ENCODE results near the gene PIP4K2C. TPM values are rescaled to one million over a fixed set of nuclear protein-coding genes. Genes with fewer than 3 reads are reported as not detected.
"Not testable (repeated sequence)": the region's sequence is repeated elsewhere in the genome, so short reads cannot be mapped to it uniquely, and the experiment has no call there.

The PIP4K2C gene
- total and polyA plus RNA-seq, 2 experiments from 2014 or later, result 10.8 to 30.6 TPM

GRCh38 chr12:57585156-57585555 is 5.8 kb upstream of the PIP4K2C start (continued):
- no peak for TF ChIP-seq JUNB (IDR thresholded peaks at IDR 0.05; ENCODE audit: unreplicated experiment)
- TF ChIP-seq EZH2 (IDR thresholded peaks at IDR 0.05; ENCODE audit: low read depth, unreplicated experiment), result no peak
- TF ChIP-seq ETS1 (IDR thresholded peaks at IDR 0.05), result no peak
- no peak for TF ChIP-seq ZNF114 (CRISPR knock-in tag; IDR thresholded peaks at IDR 0.05)
- no peak for TF ChIP-seq ZNF331 (CRISPR knock-in tag; IDR thresholded peaks at IDR 0.05; ENCODE audit: low read depth)

GRCh38 chr12:57586128-57586527 is 4.9 kb upstream of the PIP4K2C start:
- peaks cover 16% of the 10 kb centered on the region for H3F3A ChIP-seq (replicated peaks; ENCODE audit: low read depth)
- no peak overlapping the region for H3K27ac ChIP-seq (ENCODE audit: low read depth)
- no peak overlapping the region for H3K4me2 ChIP-seq
- peaks cover 4% of the 10 kb centered on the region; the same call in 1 of the 2 replicates for H3K4me1 ChIP-seq (ENCODE audit: insufficient read depth)
- H3K27me3 ChIP-seq (ENCODE audit: insufficient read depth), result 0 out of 2 replicates have a peak, but pooled peaks cover 8% of the 10 kb centered on the region
- TF ChIP-seq STAT1 (IDR thresholded peaks at IDR 0.05; ENCODE audit: unreplicated experiment) (no peak), JUNB (IDR thresholded peaks at IDR 0.05; ENCODE audit: unreplicated experiment) (no peak), EZH2 (IDR thresholded peaks at IDR 0.05; ENCODE audit: low read depth, unreplicated experiment) (no peak), NANOG (IDR thresholded peaks at IDR 0.05; ENCODE audit: borderline replicate concordance) (no peak)
- peaks cover 8% of the 10 kb centered on the region for H3K36me3 ChIP-seq (ENCODE audit: insufficient read depth)
- H3K4me1 Mint-ChIP-seq, result peaks cover 9% of the 10 kb centered on the region
- H2AFZ ChIP-seq, result no peak overlapping the region
- H4K20me1 ChIP-seq (replicated peaks; ENCODE audit: insufficient read depth), result peaks cover 10% of the 10 kb centered on the region; the same call in 1 of the 2 replicates
- H3K36me3 Mint-ChIP-seq (ENCODE audit: low read depth), result peaks cover 10% of the 10 kb centered on the region
- no peaks in the 10 kb centered on the region for H3K9me3 Mint-ChIP-seq
- H3K4me3 ChIP-seq, result no peak overlapping the region
- H3K4me3 Mint-ChIP-seq, result no peak overlapping the region
- no peaks in the 10 kb centered on the region for H3K9me2 ChIP-seq (ENCODE audit: insufficient read depth)
- peaks cover 3% of the 10 kb centered on the region for H3K27me3 Mint-ChIP-seq (ENCODE audit: insufficient read depth, low read depth, poor library complexity)
- H3K79me2 ChIP-seq (replicated peaks; ENCODE audit: insufficient read depth), result no peaks in the 10 kb centered on the region
- DNase-seq (ENCODE audit: low spot score) (no peak), ATAC-seq (no peak)
- no peak overlapping the region for H3K27ac Mint-ChIP-seq

GRCh38 chr12:57586832-57587429 is 4.1 kb upstream of the PIP4K2C start:
- Histone ChIP-seq H3K4me2 (no peak overlapping the region), H2AFZ (no peak overlapping the region), H3K36me3 (ENCODE audit: insufficient read depth) (peaks cover 8% of the 10 kb centered on the region), H3K4me1 (ENCODE audit: insufficient read depth) (peaks cover 8% of the 10 kb centered on the region), H3F3A (replicated peaks; ENCODE audit: low read depth) (peaks cover 18% of the 10 kb centered on the region), H3K27me3 (ENCODE audit: insufficient read depth) (0 out of 2 replicates have a peak, but pooled peaks cover 8% of the 10 kb centered on the region), H3K79me2 (replicated peaks; ENCODE audit: insufficient read depth) (peaks cover 6% of the 10 kb centered on the region), H3K27ac (ENCODE audit: low read depth) (no peak overlapping the region), H3K4me3 (no peak overlapping the region), H3K9me2 (ENCODE audit: insufficient read depth) (no peaks in the 10 kb centered on the region), H4K20me1 (replicated peaks; ENCODE audit: insufficient read depth) (peaks cover 9% of the 10 kb centered on the region; the same call in 1 of the 2 replicates)
- no peak for ATAC-seq
- Mint-ChIP-seq H3K27me3 (ENCODE audit: insufficient read depth, low read depth, poor library complexity) (peaks cover 6% of the 10 kb centered on the region), H3K36me3 (ENCODE audit: low read depth) (peaks cover 3% of the 10 kb centered on the region; the same call in 1 of the 3 replicates), H3K27ac (no peak overlapping the region), H3K4me1 (peaks cover 11% of the 10 kb centered on the region), H3K9me3 (no peaks in the 10 kb centered on the region), H3K4me3 (no peak overlapping the region)
- TF ChIP-seq EZH2 (IDR thresholded peaks at IDR 0.05; ENCODE audit: low read depth, unreplicated experiment), result no peak
- no peak for TF ChIP-seq ZNF114 (CRISPR knock-in tag; IDR thresholded peaks at IDR 0.05)
- TF ChIP-seq ZNF331 (CRISPR knock-in tag; IDR thresholded peaks at IDR 0.05; ENCODE audit: low read depth), result no peak
- no peak for TF ChIP-seq NANOG (IDR thresholded peaks at IDR 0.05; ENCODE audit: borderline replicate concordance)
- TF ChIP-seq POLR2AphosphoS5 (IDR thresholded peaks at IDR 0.05; ENCODE audit: low read depth), result no peak
- no peak for TF ChIP-seq REST (IDR thresholded peaks at IDR 0.05; ENCODE audit: unreplicated experiment)
- no peak for TF ChIP-seq STAT1 (IDR thresholded peaks at IDR 0.05; ENCODE audit: unreplicated experiment)
- no peak for TF ChIP-seq CTCF (conservative IDR thresholded peaks at IDR 0.05; ENCODE audit: low read depth in 2 of 2)
- no peak for DNase-seq (ENCODE audit: low spot score)

- not testable (repeated sequence) for DNase-seq (ENCODE audit: low spot score); H3K4me3 Mint-ChIP-seq; H3K4me3 ChIP-seq
Observed at GRCh38 chr12:57588951-57589610, 1.9 kb upstream of the PIP4K2C start.

More at GRCh38 chr12:57588951-57589610, 1.9 kb upstream of the PIP4K2C start:
- not testable (repeated sequence) for H3K36me3 ChIP-seq (ENCODE audit: insufficient read depth); H3K36me3 Mint-ChIP-seq (ENCODE audit: low read depth); H3K4me2 ChIP-seq; H3K9me3 Mint-ChIP-seq; ATAC-seq; H3K9me2 ChIP-seq (ENCODE audit: insufficient read depth); H2AFZ ChIP-seq; H3K27me3 ChIP-seq (ENCODE audit: insufficient read depth); H3K27ac Mint-ChIP-seq; H3K27ac ChIP-seq (ENCODE audit: low read depth); H4K20me1 ChIP-seq (replicated peaks; ENCODE audit: insufficient read depth)
- Histone ChIP-seq H3F3A (replicated peaks; ENCODE audit: low read depth) (peaks cover 11% of the 10 kb centered on the region), H3K79me2 (replicated peaks; ENCODE audit: insufficient read depth) (peaks cover 22% of the 10 kb centered on the region), H3K4me1 (ENCODE audit: insufficient read depth) (peaks cover 13% of the 10 kb centered on the region)
- Mint-ChIP-seq H3K4me1 (peaks cover 14% of the 10 kb centered on the region), H3K27me3 (ENCODE audit: insufficient read depth, low read depth, poor library complexity) (peaks cover 15% of the 10 kb centered on the region)
